Mucosa of descending colon (tissue), 3 donors: ENCODE measurements around the gene SERINC5. TPM values are rescaled to one million over a fixed set of nuclear protein-coding genes. Genes with fewer than 3 reads are reported as not detected.

Experiments
- ATAC-seq: fragments of 200-7000 bp; cut with Tn5 transposase; one replicate; pipeline ENCODE4 v1.9.1; 2020; ENCODE audit warnings: mild to moderate bottlenecking, moderate library complexity
- DNase-seq, 3 donors: peaks; one replicate each; pipeline ENCODE4 v3.0.0-alpha.2; 2020
- H3K36me3 ChIP-seq: fragments of 200-600 bp; one replicate; pipeline ENCODE4 v1.8.0; 2021; ENCODE audit warnings: low read depth, mild to moderate bottlenecking
- H3K4me1 ChIP-seq: fragments of 200-600 bp; one replicate; pipeline ENCODE4 v1.8.0; 2021; ENCODE audit warnings: low read depth, mild to moderate bottlenecking
- H3K4me3 ChIP-seq: fragments of 200-600 bp; one replicate; pipeline ENCODE4 v1.8.0; 2021; ENCODE audit warnings: mild to moderate bottlenecking
- H3K9me3 ChIP-seq: fragments of 200-600 bp; one replicate; pipeline ENCODE4 v1.8.0; 2021; ENCODE audit warnings: mild to moderate bottlenecking
- CTCF ChIP-seq: fragments of 200-600 bp; IDR thresholded peaks from one replicate; pipeline ENCODE4 v1.8.0; 2022; ENCODE audit warnings: antibody characterized with exemption, mild to moderate bottlenecking
- intact Hi-C, 2 donors: fragments of 100-400 bp; cut with DNase I in 1 of 2; cut with micrococcal nuclease in 1 of 2; formaldehyde crosslinking; loops; one replicate each; pipeline versions ENCODE4 v1.11.0 to v1.11.1; 2022; cut with DNase I, micrococcal nuclease
- total RNA-seq, 3 donors: library from RNA; stranded (reverse); fragmentation: NEBNext Ultra II Directional in 2 of 3; extraction: Animal tissue kit (Norgen Biotek cat#: 25700) in 2 of 3; gene quantifications; one replicate each; pipeline versions ENCODE4 v1.2.1 to v1.2.4, GENCODE V29; 2021 to 2023
- donor health status: DM: no; HTN: no; CAD: no; lungs with moderate emphysema.
- donor health status: DM: no; HTN: no; CAD: no.
- donor health status: DM: no; HTN: yes; CAD: no.

Gene SERINC5
- total RNA-seq, 3 donors from 2014 or later, result 66.6 to 153 (median 126) TPM

- TF ChIP-seq CTCF, result no peak
- no peak overlapping the region for H3K4me3 ChIP-seq
- H3K4me1 ChIP-seq, result peaks cover 7% of the 10 kb centered on the region
- ATAC-seq (peak; percentile 76), DNase-seq (no peak)
- intact Hi-C loops, result no loop called here
- H3K36me3 ChIP-seq, result no peaks in the 10 kb centered on the region
- H3K9me3 ChIP-seq, result no peaks in the 10 kb centered on the region
Measured at GRCh38 chr5:80268916-80269315, 13.1 kb upstream of the SERINC5 start.

- peaks cover 7% of the 10 kb centered on the region for H3K4me1 ChIP-seq
- intact Hi-C loops, result no loop called here
- H3K9me3 ChIP-seq, result no peaks in the 10 kb centered on the region
- TF ChIP-seq CTCF, result no peak
- ATAC-seq, result no peak
- DNase-seq, result no peak
- no peak overlapping the region for H3K4me3 ChIP-seq
- no peaks in the 10 kb centered on the region for H3K36me3 ChIP-seq
Measured at GRCh38 chr5:80266566-80266965, 10.7 kb upstream of the SERINC5 start.

GRCh38 chr5:80260461-80260860 is 4.6 kb upstream of the SERINC5 start:
- Histone ChIP-seq H3K4me3 (no peak overlapping the region), H3K4me1 (no peaks in the 10 kb centered on the region), H3K9me3 (no peaks in the 10 kb centered on the region), H3K36me3 (no peaks in the 10 kb centered on the region)
- no peak for ATAC-seq
- intact Hi-C loops, result no loop called here
- peak in 1 of 3 donors; percentile 46 for DNase-seq
- TF ChIP-seq CTCF, result no peak

GRCh38 chr5:80259511-80260203 is 3.8 kb upstream of the SERINC5 start:
- DNase-seq, result no peak
- no peaks in the 10 kb centered on the region for H3K4me1 ChIP-seq
- H3K36me3 ChIP-seq, result no peaks in the 10 kb centered on the region
- intact Hi-C loops, result loop anchor here in 1 of 2 donors (10.0 kb wide), 1 partner anchor 75 kb away; no protein-coding TSS in a partner anchor
- H3K4me3 ChIP-seq, result no peak overlapping the region
- no peak for ATAC-seq
- H3K9me3 ChIP-seq, result no peaks in the 10 kb centered on the region
- TF ChIP-seq CTCF, result no peak

GRCh38 chr5:80255431-80255810 is 427 bp downstream of the SERINC5 start:
- H3K9me3 ChIP-seq, result no peaks in the 10 kb centered on the region
- intact Hi-C loops, result loop anchor here in 1 of 2 donors (10.0 kb wide), 1 partner anchor 71 kb away; no protein-coding TSS in a partner anchor
- peak; percentile 71 for ATAC-seq

More at GRCh38 chr5:80255431-80255810, 427 bp downstream of the SERINC5 start:
- Histone ChIP-seq H3K4me1 (peaks cover 33% of the 10 kb centered on the region), H3K36me3 (no peaks in the 10 kb centered on the region), H3K4me3 (peak overlapping the region; percentile 50)
- TF ChIP-seq CTCF, result no peak
- peak; percentile 75 to 87 (median 86) for DNase-seq
